HG03159 (cell line): ENCODE data around the gene MCM10.
A peak's percentile ranks its signal among the peaks of the same experiment; 100 is the strongest.

Source experiments
- ATAC-seq: cut with Tn5 transposase; IDR thresholded peaks from one replicate; pipeline ENCODE4 v1.9.1; 2021; ENCODE audit warnings: mild to moderate bottlenecking, moderate library complexity; ENCODE audit not compliant: unreplicated experiment

MCM10 gene

GRCh38 chr10:13163859-13164258 is 2.5 kb downstream of the MCM10 start:
- ATAC-seq, result no peak

- ATAC-seq, result no peak
Observed at GRCh38 chr10:13165177-13165576, 3.8 kb downstream of the MCM10 start.

DNA sequence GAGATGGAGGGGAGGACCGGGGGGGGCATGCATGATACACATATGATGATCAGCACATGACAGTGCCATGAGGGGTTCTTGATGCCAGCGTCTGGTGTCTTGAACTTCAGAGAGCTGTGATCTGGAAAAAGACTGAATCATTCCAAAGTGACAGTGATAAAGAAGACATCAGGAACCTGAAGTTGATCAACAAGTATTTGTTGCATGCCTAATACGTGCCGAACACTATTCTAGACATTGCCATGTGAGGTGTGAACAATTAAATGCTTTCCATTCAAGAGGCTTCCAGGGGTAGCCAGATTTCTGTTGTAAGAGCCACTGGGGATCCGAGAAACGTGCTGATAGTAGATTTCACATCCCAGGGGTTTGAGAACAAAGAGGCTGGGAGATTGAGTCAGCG is 6.2 kb downstream of the MCM10 start:
- ATAC-seq, result no peak

- no peak for ATAC-seq
Observed at GRCh38 chr10:13168781-13169180, 7.4 kb downstream of the MCM10 start.

GRCh38 chr10:13173616-13174015 is 12.3 kb downstream of the MCM10 start:
- ATAC-seq, result no peak

- ATAC-seq, result no peak
Observed at GRCh38 chr10:13180788-13181187, 19.4 kb downstream of the MCM10 start.

DNA sequence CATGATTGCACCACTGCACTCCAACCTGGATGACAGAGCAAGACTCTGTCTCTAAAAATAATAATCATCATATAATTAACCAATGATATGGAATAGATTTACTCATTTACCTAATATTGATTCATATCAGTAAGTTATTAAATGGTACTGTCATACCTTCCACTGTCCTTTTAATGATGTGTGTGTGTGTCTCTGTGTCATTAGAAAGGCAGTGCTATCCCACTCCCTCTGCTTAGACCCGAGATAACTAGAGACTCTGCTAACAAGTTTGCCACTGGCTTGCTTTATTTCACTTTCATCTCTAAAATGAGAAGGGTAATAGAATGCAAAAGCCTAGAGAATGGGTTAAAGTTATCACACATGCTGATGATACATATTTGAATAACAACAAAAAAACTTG is 21.1 kb downstream of the MCM10 start:
- ATAC-seq, result no peak

- peak; percentile 60 for ATAC-seq
Observed at GRCh38 chr10:13183625-13184024, 22.3 kb downstream of the MCM10 start.

- ATAC-seq, result no peak
Observed at GRCh38 chr10:13184276-13184675, 22.9 kb downstream of the MCM10 start.

GRCh38 chr10:13184730-13185514 is 23.6 kb downstream of the MCM10 start:
- ATAC-seq, result no peak

DNA sequence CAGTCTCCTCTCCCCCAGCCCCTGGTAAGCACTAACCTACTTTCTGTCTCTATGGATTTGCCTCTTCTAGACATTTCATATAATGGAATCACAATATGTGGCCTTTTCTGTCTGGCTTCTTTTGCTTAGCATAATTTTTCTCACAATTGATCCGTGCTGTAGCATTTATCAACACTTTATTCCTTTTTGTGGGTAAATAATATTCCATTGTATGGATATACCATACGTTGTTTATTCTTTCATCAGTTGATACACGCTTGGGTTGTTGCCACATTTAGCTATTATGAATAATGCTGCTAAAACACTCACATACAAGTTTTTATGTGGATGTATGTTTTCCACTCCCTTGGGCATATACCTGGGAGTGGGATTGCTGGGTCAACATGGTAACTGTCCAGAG is 25.8 kb downstream of the MCM10 start:
- ATAC-seq, result no peak

- ATAC-seq, result no peak
Observed at GRCh38 chr10:13188593-13188992, 27.2 kb downstream of the MCM10 start.

DNA sequence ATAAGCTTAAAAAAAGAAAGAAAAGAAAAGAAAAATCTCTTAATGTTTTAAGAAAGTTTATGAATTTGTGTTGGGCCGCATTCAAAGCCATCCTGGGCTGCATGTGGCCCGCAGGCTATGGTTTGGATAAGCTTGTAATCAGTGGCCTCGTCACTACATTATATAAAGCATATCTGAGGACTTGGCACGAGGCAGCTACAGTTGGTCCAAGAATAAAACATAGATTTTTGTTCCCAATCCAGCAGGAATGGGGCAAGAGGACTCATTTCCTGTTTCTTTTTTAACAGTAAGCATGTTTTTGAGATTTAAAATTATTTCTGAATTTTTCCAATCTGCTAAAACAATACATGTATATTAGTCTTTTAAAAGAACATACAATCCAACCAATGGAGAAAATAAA is 28.6 kb downstream of the MCM10 start:
- no peak for ATAC-seq

GRCh38 chr10:13190816-13191215 is 29.5 kb downstream of the MCM10 start:
- no peak for ATAC-seq

DNA sequence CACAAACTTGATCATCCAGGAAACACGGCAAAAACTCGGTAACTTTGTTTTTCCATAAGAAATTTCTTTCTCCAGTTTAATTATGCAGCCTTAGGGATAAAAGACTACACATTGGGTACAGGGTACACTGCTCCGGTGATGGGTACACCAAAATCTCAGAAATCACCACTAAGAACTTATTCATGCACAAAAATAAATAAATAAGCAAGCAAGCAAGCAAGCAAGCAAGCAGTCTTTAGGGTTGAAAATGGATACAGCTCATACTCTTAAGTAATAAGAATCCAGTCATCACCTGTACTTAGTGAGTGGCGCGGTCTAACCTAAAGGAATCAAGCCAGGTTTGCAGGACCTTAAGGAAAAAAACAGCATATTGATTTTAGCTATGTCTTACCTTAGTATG is 30.0 kb downstream of the MCM10 start:
- ATAC-seq, result no peak

DNA sequence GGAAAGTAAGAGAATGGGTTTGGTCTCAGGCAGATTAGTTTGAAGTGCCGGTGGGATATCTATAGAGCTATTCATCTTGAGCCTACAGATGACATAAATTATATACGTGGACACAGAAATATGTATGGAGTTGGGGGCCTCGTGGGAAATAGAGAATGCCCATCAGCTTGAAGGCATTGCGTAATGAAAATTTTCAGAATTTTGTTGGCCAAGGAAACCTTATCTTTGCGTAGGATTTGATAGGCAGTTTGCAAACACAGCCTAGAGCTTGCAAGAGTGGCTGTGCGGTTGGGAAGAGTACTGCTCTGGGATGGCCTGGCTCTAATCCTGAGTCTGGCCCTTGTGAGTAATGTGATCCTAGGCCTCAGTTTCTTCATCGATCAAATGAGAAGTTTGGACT is 32.3 kb downstream of the MCM10 start:
- no peak for ATAC-seq

GRCh38 chr10:13195016-13195415 is 33.7 kb downstream of the MCM10 start:
- no peak for ATAC-seq

- no peak for ATAC-seq
Observed at GRCh38 chr10:13201132-13201531, 39.8 kb downstream of the MCM10 start.

GRCh38 chr10:13206091-13206490 is 44.7 kb downstream of the MCM10 start:
- ATAC-seq, result no peak

GRCh38 chr10:13206546-13207443 is 45.4 kb downstream of the MCM10 start:
- ATAC-seq, result no peak

- ATAC-seq, result no peak
Observed at GRCh38 chr10:13213163-13213562, 51.8 kb downstream of the MCM10 start.

DNA sequence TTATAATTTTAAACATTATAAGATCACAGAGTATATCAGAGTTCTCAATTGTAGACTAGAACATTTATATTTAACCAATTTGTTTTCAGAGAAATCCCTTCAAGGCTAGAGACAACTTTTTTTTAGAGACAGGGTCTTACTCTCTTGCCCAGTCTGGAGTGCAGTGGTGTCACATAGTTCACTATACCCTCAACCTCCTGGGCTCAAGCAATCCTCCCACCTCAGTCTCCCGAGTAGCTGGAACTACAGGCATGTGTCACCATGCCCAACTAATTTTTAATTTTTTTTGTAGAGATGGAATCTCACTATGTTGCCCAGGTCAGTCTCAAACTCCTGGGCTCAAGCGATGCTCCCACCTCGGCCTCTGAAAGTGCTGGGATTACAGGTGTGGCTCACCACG is 57.5 kb downstream of the MCM10 start:
- ATAC-seq, result no peak
